Activated CD8-positive, alpha-beta T cell treated with anti-CD3 and anti-CD28 coated beads for 36 hours (primary cell): Measurements from ENCODE around the gene CCDC30. TPM values are rescaled to one million over a fixed set of nuclear protein-coding genes. Genes with fewer than 3 reads are reported as not detected.

Experiments used
- ATAC-seq: fragments of 200-7000 bp; cut with Tn5 transposase; one replicate; pipeline ENCODE4 v1.10.0; 2021; ENCODE audit warnings: mild to moderate bottlenecking, moderate library complexity
- CTCF ChIA-PET: fragments of 350-600 bp; sonication (Branson Sonifier 250); formaldehyde crosslinking; loops from one replicate; lab custom pipeline; 2021; ENCODE audit warnings: antibody characterized with exemption; lab: Charles Lee
- POLR2A ChIA-PET: fragments of 350-600 bp; sonication (Branson Sonifier 250); formaldehyde crosslinking; loops from one replicate; lab custom pipeline; 2021; ENCODE audit warnings: antibody characterized with exemption; lab: Charles Lee
- DNase-seq: peaks from one replicate; pipeline ENCODE4 v3.0.0-alpha.2; 2020
- H3K27ac Mint-ChIP-seq: one replicate; pipeline ENCODE4 v1.8.0; 2021; ENCODE audit warnings: mild to moderate bottlenecking, mixed read lengths
- H3K27me3 Mint-ChIP-seq: one replicate; pipeline ENCODE4 v1.8.0; 2021; ENCODE audit warnings: mixed read lengths
- H3K36me3 Mint-ChIP-seq: one replicate; pipeline ENCODE4 v1.8.0; 2021; ENCODE audit warnings: low read depth, mixed read lengths
- H3K4me1 Mint-ChIP-seq: one replicate; pipeline ENCODE4 v1.8.0; 2021; ENCODE audit warnings: low read depth, mixed read lengths
- H3K4me3 Mint-ChIP-seq: one replicate; pipeline ENCODE4 v1.8.0; 2021; ENCODE audit warnings: mild to moderate bottlenecking, moderate library complexity, mixed read lengths
- H3K9me3 Mint-ChIP-seq: one replicate; pipeline ENCODE4 v1.8.0; 2021; ENCODE audit warnings: mixed read lengths
- intact Hi-C: fragments of 100-400 bp; cut with micrococcal nuclease; formaldehyde crosslinking; loops from one replicate; pipeline ENCODE4 v1.10.0; 2022
- total RNA-seq, 2 experiments: library from RNA; stranded (reverse); gene quantifications; one replicate each; pipeline ENCODE4 v1.2.3, GENCODE V29; 2021
- TF ChIP-seq, protein P1 (sequence below): fragments of 200-600 bp; IDR thresholded peaks from one replicate; pipeline ENCODE4 v1.8.0; 2022; ENCODE audit warnings: antibody characterized with exemption, mild to moderate bottlenecking

Gene CCDC30
- total RNA-seq, 2 experiments from 2014 or later: 0.60 to 3.0 TPM

- ATAC-seq (no peak), DNase-seq (no peak)
- TF ChIP-seq, protein P1, sequence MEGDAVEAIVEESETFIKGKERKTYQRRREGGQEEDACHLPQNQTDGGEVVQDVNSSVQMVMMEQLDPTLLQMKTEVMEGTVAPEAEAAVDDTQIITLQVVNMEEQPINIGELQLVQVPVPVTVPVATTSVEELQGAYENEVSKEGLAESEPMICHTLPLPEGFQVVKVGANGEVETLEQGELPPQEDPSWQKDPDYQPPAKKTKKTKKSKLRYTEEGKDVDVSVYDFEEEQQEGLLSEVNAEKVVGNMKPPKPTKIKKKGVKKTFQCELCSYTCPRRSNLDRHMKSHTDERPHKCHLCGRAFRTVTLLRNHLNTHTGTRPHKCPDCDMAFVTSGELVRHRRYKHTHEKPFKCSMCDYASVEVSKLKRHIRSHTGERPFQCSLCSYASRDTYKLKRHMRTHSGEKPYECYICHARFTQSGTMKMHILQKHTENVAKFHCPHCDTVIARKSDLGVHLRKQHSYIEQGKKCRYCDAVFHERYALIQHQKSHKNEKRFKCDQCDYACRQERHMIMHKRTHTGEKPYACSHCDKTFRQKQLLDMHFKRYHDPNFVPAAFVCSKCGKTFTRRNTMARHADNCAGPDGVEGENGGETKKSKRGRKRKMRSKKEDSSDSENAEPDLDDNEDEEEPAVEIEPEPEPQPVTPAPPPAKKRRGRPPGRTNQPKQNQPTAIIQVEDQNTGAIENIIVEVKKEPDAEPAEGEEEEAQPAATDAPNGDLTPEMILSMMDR: no peak
- intact Hi-C loops: no loop called here
- H3K9me3 Mint-ChIP-seq: no peaks in the 10 kb centered on the region
- POLR2A ChIA-PET: interaction anchor here (0.9 to 4.5 kb wide), 4 partner anchors 9 to 18 kb away, joined by 3 to 28 read pairs (median 7); partner anchors contain the start of gene YBX1
- peaks cover 92% of the 10 kb centered on the region for H3K36me3 Mint-ChIP-seq
- CTCF ChIA-PET: no interaction called here
- H3K27me3 Mint-ChIP-seq: no peaks in the 10 kb centered on the region
- H3K4me3 Mint-ChIP-seq: no peak overlapping the region
- peaks cover 16% of the 10 kb centered on the region for H3K4me1 Mint-ChIP-seq
- H3K27ac Mint-ChIP-seq: peak overlapping the region; percentile 68
Measured at GRCh38 chr1:42700006-42700405, 236.9 kb downstream of the CCDC30 start.

- Mint-ChIP-seq H3K9me3 (no peaks in the 10 kb centered on the region), H3K27me3 (no peaks in the 10 kb centered on the region), H3K4me3 (no peak overlapping the region), H3K27ac (no peak overlapping the region), H3K4me1 (peaks cover 2% of the 10 kb centered on the region), H3K36me3 (peaks cover 81% of the 10 kb centered on the region)
- POLR2A ChIA-PET: interaction anchor here (0.7 kb wide), 1 partner anchor 20 kb away, joined by 3 read pairs; no protein-coding TSS in a partner anchor
- ATAC-seq: no peak
- no peak for DNase-seq
- CTCF ChIA-PET: no interaction called here
- TF ChIP-seq, protein P1: no peak
- intact Hi-C loops: no loop called here
Measured at GRCh38 chr1:42703888-42704464, 240.9 kb downstream of the CCDC30 start.

Other genes with a start within 250 kb of the CCDC30 start
- gene FOXJ3, start 128.1 kb upstream of the CCDC30 start, total RNA-seq: 10 to 100 TPM; 43.1 to 44.0 TPM
- 10 to 100 TPM in 1 of 2 experiments, 1 to 10 TPM in 1; 9.8 to 10.3 TPM for gene RIMKLA, start 82.5 kb upstream of the CCDC30 start, total RNA-seq
- 1 to 10 TPM in 1 of 2 experiments, under 1 TPM in 1; 0.59 to 1.4 TPM for gene ZMYND12, start 7.3 kb upstream of the CCDC30 start, total RNA-seq
- gene PPCS, start 6.7 kb upstream of the CCDC30 start, total RNA-seq: 10 to 100 TPM; 44.1 to 44.3 TPM
- gene PPIH, start 195.1 kb downstream of the CCDC30 start, total RNA-seq: 100 to 1,000 TPM; 105 TPM
- 1,000 to 10,000 TPM; 1,417 to 1,447 TPM for gene YBX1, start 219.1 kb downstream of the CCDC30 start, total RNA-seq